Neutrophil (primary cell): ENCODE data around the gene COA4.

Experiments
- H3K27ac ChIP-seq: fragments of 200-600 bp; sonication (generic); 2 replicates; pipeline ENCODE4 v1.5.1; 2016; ENCODE audit warnings: mild to moderate bottlenecking, moderate library complexity
- H3K27me3 ChIP-seq: fragments of 200-600 bp; sonication (generic); 2 replicates; pipeline ENCODE4 v1.6.0; 2016; ENCODE audit warnings: mild to moderate bottlenecking
- H3K36me3 ChIP-seq: fragments of 200-600 bp; sonication (generic); 2 replicates; pipeline ENCODE4 v1.5.1; 2017
- H3K4me1 ChIP-seq, 2 experiments: fragments of 200-600 bp in 1 of 2; sonication (generic) in 1 of 2; 1 replicate in 1 of 2; 2 replicates in 1 of 2; pipeline versions ENCODE4 v1.5.1 to v1.6.1; 2013 to 2016; ENCODE audit warnings: low read depth in 1 of 2, low read length in 1 of 2, mild to moderate bottlenecking in 1 of 2, moderate library complexity in 1 of 2; ENCODE audit not compliant: control insufficient read depth in 1 of 2, insufficient read depth in 1 of 2
- H3K4me3 ChIP-seq, 2 experiments: fragments of 200-600 bp in 1 of 2; sonication (generic) in 1 of 2; 1 replicate in 1 of 2; 2 replicates in 1 of 2; pipeline ENCODE4 v1.5.1; 2013 to 2016; ENCODE audit warnings: low read depth in 1 of 2, low read length in 1 of 2, mild to moderate bottlenecking in 1 of 2, moderate library complexity in 1 of 2
- H3K9me3 ChIP-seq: fragments of 200-600 bp; sonication (generic); 2 replicates; pipeline ENCODE4 v1.5.1; 2016
- CTCF ChIP-seq: fragments of 200-600 bp; sonication (generic); IDR thresholded peaks from 2 replicates; pipeline ENCODE4 v1.5.1; 2016; ENCODE audit warnings: antibody characterized with exemption

COA4 gene

DNA sequence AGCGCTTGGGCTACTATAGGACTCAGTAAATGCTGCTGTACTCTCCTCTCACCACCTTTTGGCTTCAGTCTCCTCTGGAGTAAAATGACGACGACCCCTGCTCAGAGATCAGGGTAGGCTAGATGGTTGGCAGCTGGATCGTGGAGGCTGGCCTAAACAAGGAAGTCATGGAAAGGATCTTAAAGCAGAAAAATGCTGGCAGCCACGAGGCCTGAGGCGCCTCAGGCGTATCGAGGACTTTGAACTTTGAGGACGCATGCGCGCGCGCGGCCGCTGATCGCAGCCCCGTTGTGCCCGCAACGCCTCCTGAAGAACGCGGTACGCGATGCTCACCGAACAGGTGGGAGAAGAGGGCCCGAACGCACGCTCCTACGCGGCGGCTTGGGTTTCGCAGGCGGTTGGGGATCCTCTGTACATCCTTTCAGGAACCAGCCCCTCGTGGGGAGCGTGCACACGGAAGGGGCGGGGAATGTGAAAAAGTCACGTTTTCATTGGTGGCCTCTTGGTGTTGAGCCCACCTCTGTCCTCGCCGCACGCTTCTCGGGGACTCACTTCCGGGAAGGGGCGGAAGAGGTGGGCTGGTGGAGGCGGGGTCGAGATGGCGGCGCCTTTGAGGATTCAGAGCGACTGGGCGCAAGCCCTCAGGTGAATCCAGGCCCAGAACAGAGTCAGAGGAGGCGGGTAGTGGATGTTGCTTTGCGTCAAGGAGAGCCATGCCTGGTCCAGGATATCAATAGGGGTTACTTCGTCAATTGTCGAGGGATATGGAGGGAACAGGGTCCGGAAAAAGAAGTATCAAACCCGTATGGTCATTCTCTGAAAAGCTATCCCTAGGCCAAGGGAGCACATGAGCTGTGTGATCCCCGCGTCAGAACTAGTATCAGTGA is at the start of gene COA4, which contains the start of gene PAAF1:
Gene COA4, minus strand, starts transcription at position 423 of the 887 bp plus-strand sequence. CDS start 3,468 bp downstream, outside the sequence.
Gene PAAF1, plus strand, starts transcription at position 576 of the 887 bp plus-strand sequence. Its CDS starts 23 bp downstream, at position 599.
- Histone ChIP-seq H3K4me3 (peak within 1 kb of the TSS; percentile 81 to 86), H3K9me3 (no peaks in the 10 kb centered on the region), H3K36me3 (peaks cover 16% of the 10 kb centered on the region), H3K4me1 (peaks cover 9 to 13% of the 10 kb centered on the region in 2 experiments), H3K27me3 (no peaks in the 10 kb centered on the region), H3K27ac (peak within 1 kb of the TSS; percentile 68)
- peak; percentile 22 for TF ChIP-seq CTCF

- no peak overlapping the region for H3K4me3 ChIP-seq
- no peaks in the 10 kb centered on the region for H3K9me3 ChIP-seq
- no peak for TF ChIP-seq CTCF
- H3K27ac ChIP-seq = no peak overlapping the region
- H3K36me3 ChIP-seq = peaks cover 36% of the 10 kb centered on the region
- peaks cover 15 to 19% of the 10 kb centered on the region in 2 experiments for H3K4me1 ChIP-seq
- no peaks in the 10 kb centered on the region for H3K27me3 ChIP-seq
Observed at GRCh38 chr11:73921180-73921579, 44.5 kb upstream of the COA4 start.

- TF ChIP-seq CTCF = no peak
- H3K9me3 ChIP-seq = no peaks in the 10 kb centered on the region
- H3K36me3 ChIP-seq = peaks cover 30% of the 10 kb centered on the region
- no peak overlapping the region for H3K4me3 ChIP-seq
- no peaks in the 10 kb centered on the region for H3K27me3 ChIP-seq
- peaks cover 19 to 22% of the 10 kb centered on the region in 2 experiments for H3K4me1 ChIP-seq
- peak overlapping the region; percentile 72 for H3K27ac ChIP-seq
Observed at GRCh38 chr11:73916435-73916834, 39.8 kb upstream of the COA4 start.

GRCh38 chr11:73914284-73914683 is 37.6 kb upstream of the COA4 start:
- no peaks in the 10 kb centered on the region for H3K9me3 ChIP-seq
- H3K27me3 ChIP-seq = no peaks in the 10 kb centered on the region
- H3K4me3 ChIP-seq = no peak overlapping the region
- TF ChIP-seq CTCF = no peak
- peaks cover 32% of the 10 kb centered on the region for H3K36me3 ChIP-seq
- H3K4me1 ChIP-seq = peaks cover 19 to 22% of the 10 kb centered on the region in 2 experiments
- H3K27ac ChIP-seq = no peak overlapping the region

DNA sequence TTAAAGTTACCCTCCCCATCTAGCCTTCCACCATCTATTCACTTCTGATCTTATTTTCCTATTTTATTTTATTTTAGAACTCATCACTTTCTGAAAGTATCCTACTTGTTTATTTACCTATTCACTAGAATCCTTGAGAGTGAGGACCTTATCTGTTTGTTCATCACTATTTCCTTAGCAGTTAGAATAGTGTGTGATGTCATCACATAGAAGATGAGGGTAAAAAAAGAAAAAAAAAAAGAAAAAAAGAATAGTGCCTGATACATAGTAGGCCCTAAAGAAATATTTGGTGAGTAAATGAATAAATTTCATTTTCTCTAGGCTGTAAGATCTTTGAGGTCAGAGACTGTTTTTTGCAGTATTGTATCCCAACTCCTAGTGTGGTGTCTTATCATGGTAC is 36.8 kb upstream of the COA4 start:
- Histone ChIP-seq H3K27me3 (no peaks in the 10 kb centered on the region), H3K9me3 (no peaks in the 10 kb centered on the region), H3K36me3 (peaks cover 28% of the 10 kb centered on the region), H3K4me3 (no peak overlapping the region), H3K27ac (no peak overlapping the region), H3K4me1 (peaks cover 19 to 22% of the 10 kb centered on the region in 2 experiments)
- no peak for TF ChIP-seq CTCF
